Adrenal gland (tissue), 5 donors: Measurements from ENCODE around the gene MKNK2.
"Not testable (repeated sequence)": the region's sequence is repeated elsewhere in the genome, so short reads cannot be mapped to it uniquely, and the experiment has no call there.

Experiments
- POLR2A ChIP-seq, 2 donors: fragments of 450-650 bp; IDR thresholded peaks; one replicate each; pipeline ENCODE4 v1.6.1; 2017; ENCODE audit warnings: antibody characterized with exemption in 2 of 2, mild to moderate bottlenecking in 2 of 2, moderate library complexity in 1 of 2
- TF ChIP-seq, protein P1 (sequence below), 6 experiments: fragments of 450-650 bp in 4 of 6; fragments of 200-600 bp in 2 of 6; sonication (generic) in 1 of 6; IDR thresholded peaks; 1 replicate in 5 of 6; 2 replicates in 1 of 6; pipeline versions ENCODE4 v1.5.1 to v1.8.0; 2016 to 2021; ENCODE audit warnings: antibody characterized with exemption in 6 of 6, mild to moderate bottlenecking in 2 of 6, moderate library complexity in 1 of 6
- donor health status: DM: no; HTN: no; CAD: no.

DNA sequence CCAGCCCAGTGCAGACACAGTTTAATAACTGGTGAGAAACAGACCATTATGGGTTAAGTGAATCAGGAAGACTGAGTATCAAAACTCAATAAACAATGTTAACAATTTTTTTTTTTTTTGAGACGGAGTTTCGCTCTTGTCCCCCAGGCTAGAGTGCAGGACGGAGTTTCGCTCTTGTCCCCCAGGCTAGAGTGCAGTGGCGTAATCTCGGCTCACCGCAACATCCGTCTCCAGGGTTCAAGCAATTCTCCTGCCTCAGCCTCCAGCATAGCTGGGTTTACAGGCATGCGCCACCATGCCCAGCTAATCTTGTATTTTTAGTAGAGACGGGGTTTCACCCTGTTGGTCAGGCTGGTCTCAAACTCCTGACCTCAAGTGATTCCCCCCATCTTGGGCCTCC is 62.6 kb downstream of the MKNK2 start:
- TF ChIP-seq POLR2A (IDR thresholded peaks at IDR 0.05) = not testable (repeated sequence)
- TF ChIP-seq, protein P1, sequence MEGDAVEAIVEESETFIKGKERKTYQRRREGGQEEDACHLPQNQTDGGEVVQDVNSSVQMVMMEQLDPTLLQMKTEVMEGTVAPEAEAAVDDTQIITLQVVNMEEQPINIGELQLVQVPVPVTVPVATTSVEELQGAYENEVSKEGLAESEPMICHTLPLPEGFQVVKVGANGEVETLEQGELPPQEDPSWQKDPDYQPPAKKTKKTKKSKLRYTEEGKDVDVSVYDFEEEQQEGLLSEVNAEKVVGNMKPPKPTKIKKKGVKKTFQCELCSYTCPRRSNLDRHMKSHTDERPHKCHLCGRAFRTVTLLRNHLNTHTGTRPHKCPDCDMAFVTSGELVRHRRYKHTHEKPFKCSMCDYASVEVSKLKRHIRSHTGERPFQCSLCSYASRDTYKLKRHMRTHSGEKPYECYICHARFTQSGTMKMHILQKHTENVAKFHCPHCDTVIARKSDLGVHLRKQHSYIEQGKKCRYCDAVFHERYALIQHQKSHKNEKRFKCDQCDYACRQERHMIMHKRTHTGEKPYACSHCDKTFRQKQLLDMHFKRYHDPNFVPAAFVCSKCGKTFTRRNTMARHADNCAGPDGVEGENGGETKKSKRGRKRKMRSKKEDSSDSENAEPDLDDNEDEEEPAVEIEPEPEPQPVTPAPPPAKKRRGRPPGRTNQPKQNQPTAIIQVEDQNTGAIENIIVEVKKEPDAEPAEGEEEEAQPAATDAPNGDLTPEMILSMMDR (IDR thresholded peaks at IDR 0.05) = not testable (repeated sequence)
